GM15510 (cell line): Measurements from ENCODE around the gene AGRN.

Experiments used
- POLR2A ChIP-seq: IDR thresholded peaks from 3 replicates; pipeline ENCODE4 v1.6.1; 2011; ENCODE audit warnings: borderline replicate concordance; ENCODE audit not compliant: insufficient read length; ENCODE audit errors: extremely low read depth

AGRN gene

DNA sequence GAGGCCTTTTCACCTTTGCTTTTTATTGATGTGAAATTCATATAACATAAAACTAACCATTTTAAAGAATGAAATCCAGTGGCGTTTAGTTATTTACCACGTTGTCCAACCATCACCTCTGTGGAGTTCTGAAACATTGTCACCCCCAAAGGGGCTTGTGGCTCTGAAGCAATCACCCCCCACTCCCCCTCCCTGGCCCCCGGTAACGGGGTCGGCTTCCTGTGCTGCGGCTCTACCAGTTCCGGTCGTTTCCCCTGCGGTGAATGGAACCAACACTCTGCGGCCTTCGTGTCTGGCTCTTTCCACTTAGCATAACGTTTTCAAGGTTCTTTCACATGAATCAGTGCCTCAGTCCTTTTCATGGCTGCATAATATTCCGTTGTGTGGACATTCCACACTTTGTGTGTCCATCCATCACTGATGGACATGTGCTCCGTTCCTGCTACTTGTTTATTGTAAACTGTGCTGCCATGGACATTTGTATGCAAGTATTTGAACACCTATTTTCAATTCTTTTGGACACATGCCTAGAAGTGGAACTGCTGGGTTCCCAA, 8.4 kb upstream of the AGRN start:
- TF ChIP-seq POLR2A: no peak

DNA sequence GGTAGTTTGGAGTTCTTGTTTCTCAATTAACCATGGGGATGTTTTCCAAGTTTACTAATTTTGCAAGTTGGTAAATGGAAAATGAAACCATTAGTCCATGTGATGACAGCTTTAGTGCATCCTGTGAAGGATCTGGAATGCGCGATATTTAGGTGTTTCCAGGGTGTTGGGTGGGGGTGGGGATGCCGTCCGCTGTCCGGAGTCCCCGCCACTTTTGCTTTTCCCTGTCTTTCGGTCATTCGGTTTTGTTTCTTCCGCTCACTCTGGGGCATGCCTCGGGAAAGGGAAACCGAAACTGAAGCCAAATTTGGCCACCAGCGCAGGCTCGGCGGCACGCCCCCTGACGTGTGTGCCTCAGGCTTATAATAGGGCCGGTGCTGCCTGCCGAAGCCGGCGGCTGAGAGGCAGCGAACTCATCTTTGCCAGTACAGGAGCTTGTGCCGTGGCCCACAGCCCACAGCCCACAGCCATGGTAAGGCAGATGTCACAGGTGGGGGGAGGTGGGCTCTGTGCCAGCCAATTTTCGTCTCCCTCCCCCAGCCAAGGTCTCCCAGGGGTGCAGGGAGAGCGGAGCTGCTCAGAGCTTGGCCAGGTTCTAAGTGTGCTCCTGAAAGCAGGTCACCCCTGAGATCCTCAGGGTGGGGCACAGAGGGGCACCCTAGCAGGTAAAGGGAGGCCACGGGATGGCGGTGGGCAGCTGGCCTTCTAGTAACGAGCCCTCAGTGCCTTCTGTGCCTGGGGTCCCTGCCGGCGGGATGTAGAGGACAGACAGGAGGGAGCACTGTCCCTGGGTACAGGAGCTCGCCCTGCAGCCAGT, 6.6 kb upstream of the AGRN start, which contains the start of gene ISG15:
TSS of gene ISG15 (plus strand) at position 393 of the 817 bp plus-strand sequence. CDS start at position 470, 77 bp downstream.
- TF ChIP-seq POLR2A: peak; percentile 95

DNA sequence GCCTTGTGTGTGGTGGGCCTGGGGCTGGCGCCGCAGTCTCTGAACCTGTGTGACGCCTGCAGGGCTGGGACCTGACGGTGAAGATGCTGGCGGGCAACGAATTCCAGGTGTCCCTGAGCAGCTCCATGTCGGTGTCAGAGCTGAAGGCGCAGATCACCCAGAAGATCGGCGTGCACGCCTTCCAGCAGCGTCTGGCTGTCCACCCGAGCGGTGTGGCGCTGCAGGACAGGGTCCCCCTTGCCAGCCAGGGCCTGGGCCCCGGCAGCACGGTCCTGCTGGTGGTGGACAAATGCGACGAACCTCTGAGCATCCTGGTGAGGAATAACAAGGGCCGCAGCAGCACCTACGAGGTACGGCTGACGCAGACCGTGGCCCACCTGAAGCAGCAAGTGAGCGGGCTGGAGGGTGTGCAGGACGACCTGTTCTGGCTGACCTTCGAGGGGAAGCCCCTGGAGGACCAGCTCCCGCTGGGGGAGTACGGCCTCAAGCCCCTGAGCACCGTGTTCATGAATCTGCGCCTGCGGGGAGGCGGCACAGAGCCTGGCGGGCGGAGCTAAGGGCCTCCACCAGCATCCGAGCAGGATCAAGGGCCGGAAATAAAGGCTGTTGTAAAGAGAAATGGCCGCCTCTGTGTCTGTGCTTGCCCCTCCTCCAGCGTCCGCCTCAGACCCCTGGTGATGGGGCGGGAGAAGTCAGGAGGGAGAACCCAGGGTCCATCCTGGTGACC, 5.8 kb upstream of the AGRN start:
- peak; percentile 15 for TF ChIP-seq POLR2A

DNA sequence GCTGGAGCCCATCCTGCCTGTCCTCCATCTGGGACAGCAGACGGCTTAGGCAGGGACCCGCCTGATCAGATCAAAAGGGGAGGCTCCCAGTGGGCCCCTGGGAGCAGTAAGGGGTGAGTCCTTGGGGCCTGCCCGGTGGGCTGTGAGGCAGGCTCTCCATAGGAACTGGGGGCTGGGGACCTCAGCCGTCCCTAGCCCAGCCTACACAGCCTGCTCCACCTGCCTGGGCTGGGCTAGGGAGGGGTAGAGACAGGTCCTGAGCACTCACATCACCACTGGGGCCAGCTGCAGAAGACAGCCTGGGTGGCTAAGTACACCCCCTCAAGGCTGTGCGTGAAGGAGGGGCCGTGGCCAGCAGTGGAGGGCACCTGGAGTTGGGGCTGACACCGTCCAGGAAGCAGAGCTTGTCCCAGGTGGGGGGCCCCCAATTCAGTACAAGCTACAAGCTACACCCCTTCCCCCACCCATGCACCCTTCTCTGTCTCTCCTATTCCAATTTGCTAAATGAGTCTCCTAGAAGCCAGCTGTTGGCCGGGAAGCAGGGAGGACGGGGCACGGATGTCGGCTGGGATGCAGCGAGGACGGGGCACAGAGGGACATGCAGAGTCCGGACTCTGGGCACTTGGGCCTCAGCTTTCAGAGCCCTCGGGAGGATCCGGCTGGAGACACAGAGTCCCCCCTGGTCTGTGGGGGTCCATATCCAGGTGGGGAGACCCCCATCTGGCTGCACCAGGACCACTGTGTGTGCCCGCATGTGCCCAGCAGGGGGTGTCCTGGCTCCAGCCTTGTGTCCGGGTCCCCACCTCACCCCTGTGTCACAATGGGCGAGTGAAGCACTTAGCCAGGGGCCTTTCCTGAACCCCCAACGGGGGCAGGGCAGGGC, 4.9 kb upstream of the AGRN start:
- TF ChIP-seq POLR2A: no peak

DNA sequence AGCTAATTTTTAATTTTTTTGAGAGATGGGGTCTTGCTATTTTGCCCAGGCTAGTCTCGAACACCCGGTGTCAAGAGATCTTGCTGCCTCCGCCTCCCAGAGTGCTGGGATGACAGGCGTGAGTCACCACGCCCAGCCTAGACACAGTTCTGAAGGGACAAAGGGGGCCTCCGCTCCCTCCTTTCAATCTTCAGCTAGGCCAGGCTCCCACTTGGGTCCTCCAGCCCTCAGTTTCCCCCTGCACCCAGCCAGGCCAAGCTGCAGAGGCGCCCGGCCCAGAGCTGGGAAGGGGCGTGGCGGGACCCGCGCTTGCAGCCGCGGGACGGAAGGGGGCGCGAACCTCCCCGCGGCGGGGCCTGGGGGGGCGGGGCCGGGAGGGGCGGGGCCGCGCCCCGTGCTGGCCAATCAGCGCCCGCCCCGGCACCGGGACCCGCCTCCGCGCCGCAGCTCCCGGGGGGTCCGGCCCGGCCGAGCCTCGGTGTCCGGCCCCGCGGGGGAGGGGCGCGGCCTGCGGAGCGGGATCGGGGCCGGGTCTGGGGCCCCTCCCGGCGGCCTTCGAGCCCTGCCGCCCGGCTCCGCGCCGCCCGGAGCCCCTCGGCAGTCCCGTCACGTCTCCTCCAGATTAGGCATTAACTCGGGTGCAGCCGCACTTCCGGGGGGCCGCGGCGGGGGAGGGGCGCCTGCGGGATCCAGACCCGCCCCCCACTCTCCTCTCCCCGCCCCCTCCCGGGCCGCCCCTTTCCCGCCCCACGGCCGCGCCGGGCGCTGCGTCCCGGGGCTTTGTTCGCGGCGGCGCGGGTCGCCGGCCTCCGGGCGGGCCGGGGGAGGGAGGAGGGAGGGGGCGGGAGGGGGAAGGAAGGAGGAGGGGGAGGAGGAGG, 559 bp upstream of the AGRN start:
- TF ChIP-seq POLR2A: peak; percentile 14

DNA sequence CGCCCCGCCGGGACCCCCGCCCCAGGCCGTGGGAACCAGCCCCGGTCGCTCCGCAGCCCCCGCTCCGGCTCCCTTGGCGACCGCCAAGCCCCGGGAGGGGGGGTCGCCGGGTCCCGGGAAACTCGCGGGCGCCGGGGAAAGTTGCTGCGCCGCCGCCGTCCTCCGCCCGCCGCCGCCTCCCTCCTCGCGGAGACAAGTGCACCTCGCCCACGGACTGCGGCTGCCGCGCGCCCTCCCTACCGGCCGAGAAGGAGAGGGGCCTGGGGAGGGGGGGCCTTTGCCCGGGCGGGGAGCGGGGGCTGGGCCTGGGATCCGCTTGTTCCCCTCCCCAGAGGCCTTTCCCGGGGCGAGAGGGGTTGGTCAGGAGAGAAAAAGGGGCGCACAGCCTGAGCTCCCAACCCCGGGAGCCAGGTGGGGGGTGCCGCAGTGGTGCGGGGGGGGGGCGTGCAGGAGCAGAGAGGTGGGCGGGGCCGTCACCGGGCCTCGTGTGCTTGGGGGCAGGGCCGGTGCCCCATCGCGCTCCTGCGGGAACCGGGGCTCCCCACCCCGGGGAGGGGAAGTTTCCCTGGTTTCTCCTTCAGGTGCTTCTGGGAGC, 592 bp downstream of the AGRN start:
- TF ChIP-seq POLR2A: no peak

DNA sequence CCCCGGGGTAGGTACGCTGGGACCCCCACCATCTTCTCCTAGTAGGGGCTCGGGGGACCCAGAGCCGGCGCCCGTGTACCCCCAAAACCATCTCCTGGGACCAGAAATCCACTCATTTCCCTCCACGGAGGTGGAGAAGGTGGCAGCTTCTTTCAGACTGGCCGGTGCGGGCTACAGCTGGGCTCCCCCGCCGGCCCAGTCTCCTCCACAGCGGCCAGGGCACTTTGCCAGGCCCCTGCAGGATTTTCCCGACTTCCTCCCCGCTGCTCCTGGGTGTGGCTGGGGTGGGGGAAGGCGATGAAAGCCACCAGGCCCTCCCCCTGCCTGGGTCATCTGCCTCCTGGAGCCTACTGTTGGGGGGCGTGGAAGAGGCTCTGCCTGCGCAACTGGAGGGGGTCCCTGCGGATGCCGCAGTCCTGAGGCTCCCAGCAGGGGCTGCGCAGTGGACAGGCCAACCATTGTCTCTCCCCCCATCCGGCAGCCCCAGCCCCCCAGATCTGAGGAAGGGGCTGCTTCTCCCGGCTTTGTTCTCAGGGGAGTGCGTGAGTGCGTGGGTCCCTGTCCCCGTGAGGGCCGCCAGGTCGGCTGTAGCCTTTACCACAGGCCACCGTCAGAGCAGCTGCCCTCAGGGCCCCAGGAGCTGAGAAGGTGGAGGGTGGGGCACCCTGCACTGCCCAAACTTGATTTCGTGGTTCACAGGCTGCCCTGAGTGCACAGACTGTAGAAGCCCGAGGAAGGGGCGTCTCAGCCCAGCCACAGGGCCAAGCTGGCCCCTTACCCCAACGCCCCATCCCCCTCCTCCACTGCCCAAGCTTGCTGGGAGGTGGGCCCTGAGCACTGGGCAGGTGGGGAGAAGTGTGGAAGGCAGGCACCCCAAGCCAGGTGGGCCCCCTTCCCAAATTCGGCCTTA, 1.3 kb downstream of the AGRN start:
- TF ChIP-seq POLR2A: no peak

DNA sequence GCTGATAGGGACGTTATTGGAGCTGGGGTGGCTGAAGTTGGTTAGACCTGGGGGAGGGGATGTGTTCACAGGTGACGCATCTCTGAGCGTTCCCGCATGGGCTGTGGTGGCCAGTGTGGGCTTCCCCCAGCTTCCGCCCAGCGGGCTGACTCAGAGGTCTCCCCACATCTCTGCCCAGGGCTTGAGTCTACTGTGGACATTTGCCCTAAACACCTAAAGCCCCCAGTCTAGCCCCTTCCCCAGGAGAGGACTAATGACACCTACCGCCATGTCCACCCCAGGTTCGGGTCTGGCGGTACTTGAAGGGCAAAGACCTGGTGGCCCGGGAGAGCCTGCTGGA, 2.0 kb downstream of the AGRN start:
- TF ChIP-seq POLR2A: no peak

DNA sequence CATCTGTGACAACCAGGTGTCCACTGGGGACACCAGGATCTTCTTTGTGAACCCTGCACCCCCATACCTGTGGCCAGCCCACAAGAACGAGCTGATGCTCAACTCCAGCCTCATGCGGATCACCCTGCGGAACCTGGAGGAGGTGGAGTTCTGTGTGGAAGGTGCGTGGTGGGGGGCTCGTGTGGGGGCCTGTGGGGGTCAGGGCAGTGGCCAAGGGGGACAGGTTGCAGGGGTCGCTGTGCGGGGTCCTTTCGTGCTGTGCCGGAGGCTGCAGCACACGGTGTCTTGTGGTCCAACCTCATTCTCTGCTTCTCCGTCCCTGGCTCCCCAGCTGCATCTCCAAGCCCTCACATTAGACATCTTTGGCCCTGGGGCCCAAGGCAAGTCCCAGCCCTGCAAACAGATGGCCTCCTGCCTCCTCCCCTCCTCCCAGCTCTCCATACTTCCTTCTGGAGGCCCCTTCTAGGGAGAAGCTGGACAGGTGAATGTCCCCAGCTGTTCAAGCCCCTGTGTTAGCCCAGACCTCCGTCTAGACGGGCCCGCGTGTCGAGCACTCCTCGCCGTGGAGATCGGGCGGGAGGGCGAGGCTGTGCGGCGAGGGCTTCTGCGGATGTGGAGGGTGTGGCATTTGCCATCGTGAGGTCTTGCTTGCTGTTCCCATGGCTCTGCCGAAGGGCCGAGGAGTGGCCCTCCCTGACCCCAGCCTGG, 2.5 kb downstream of the AGRN start:
- no peak for TF ChIP-seq POLR2A

DNA sequence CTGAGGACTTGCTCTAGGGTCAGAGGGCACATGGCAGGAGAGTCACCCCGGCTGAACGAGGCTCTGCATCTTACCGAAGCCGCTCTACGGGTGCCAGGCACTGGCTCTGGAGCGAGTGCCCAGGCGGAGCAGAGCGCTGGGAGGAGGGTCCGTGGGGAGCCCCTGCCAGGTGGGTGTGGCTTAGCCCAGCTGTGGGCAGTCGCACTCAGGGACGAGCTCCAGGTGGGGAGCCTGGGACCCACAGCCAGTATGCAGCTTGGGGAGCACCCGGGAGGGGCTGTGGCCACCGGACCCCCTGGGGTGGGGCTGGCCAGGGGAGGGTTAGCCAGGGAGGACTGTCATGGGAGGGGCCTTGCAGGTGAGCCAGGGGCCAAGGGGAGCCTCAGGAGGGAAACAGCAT, 3.8 kb downstream of the AGRN start:
- no peak for TF ChIP-seq POLR2A

DNA sequence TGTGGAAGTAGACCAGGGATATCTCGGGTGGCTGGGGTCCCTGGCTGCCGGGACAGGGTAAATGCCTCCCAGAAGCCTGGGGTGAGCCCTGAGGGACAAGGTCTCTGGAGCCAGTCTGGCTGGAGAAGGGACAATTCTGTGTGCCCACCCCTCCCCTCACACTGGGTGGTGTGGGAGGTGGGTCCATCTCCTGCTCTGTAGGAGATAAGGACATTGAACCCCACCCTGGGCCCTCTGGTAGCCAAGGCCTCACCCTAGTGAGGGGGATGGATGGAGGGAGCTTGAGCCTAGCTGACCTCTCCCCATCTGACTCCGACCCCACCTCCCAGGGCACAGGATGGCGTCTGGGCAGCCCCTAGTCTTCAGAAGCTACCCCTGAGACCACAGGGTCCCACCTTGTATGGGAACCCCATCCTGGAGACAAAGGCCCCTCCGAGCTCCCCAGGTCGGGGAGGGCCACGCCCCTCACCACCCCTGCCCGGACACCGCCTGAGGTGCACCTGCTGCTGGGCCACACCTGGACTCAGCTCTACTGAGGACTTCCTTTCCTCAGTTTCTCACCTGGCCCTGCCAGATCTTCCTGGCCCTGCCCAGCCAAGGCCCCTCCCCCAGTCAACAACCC, 4.3 kb downstream of the AGRN start:
- no peak for TF ChIP-seq POLR2A
